Skeletal muscle cell (primary cell): ENCODE measurements around the gene DCTN3.

Experiments used
- DNase-seq: peaks from one replicate; pipeline ENCODE4 v3.0.0-alpha.2; 2010; ENCODE audit warnings: low read depth
- H3K4me3 ChIP-seq: 2 replicates; pipeline ENCODE4 v1.5.1; 2011; ENCODE audit warnings: low read depth, mild to moderate bottlenecking, control low read depth, low read length, moderate library complexity

Gene DCTN3

GRCh38 chr9:34620061-34620994, at the start of gene DCTN3:
Gene DCTN3, minus strand, starts transcription at chr9:34620495. Its CDS starts 31 bp downstream, at chr9:34620464.
- peak within 1 kb of the TSS; percentile 85 for H3K4me3 ChIP-seq
- peak; percentile 78 for DNase-seq

- H3K4me3 ChIP-seq: peak overlapping the region; percentile 92
- DNase-seq: peak; percentile 78
These were observed 45.3 kb upstream of the DCTN3 start for GRCh38 chr9:34665381-34666250.

- DNase-seq: no peak
- peak overlapping the region; percentile 92 for H3K4me3 ChIP-seq
These were observed 44.7 kb upstream of the DCTN3 start for GRCh38 chr9:34665067-34665380.

- DNase-seq: peak; percentile 28
- H3K4me3 ChIP-seq: peak overlapping the region; percentile 92
These were observed 44.2 kb upstream of the DCTN3 start for GRCh38 chr9:34664281-34665066.

GRCh38 chr9:34663303-34663605, 43.0 kb upstream of the DCTN3 start:
- H3K4me3 ChIP-seq: no peak overlapping the region

GRCh38 chr9:34662526-34663302, 42.4 kb upstream of the DCTN3 start, which contains the start of gene CCL27:
Gene CCL27, minus strand, starts transcription at chr9:34662657. Its CDS starts 24 bp downstream, at chr9:34662633.
- no peak for DNase-seq
- no peak within 1 kb of the TSS for H3K4me3 ChIP-seq

More at GRCh38 chr9:34663303-34663605, 43.0 kb upstream of the DCTN3 start:
- DNase-seq: no peak

GRCh38 chr9:34659592-34660253, 39.4 kb upstream of the DCTN3 start:
- H3K4me3 ChIP-seq: no peak overlapping the region
- no peak for DNase-seq

- no peak for DNase-seq
- H3K4me3 ChIP-seq: no peak overlapping the region
These were observed 38.2 kb upstream of the DCTN3 start for GRCh38 chr9:34658461-34658860.

GRCh38 chr9:34656992-34657391, 36.7 kb upstream of the DCTN3 start:
- DNase-seq: no peak
- H3K4me3 ChIP-seq: no peak overlapping the region

GRCh38 chr9:34655394-34655793, 35.1 kb upstream of the DCTN3 start:
- no peak for DNase-seq
- H3K4me3 ChIP-seq: no peak overlapping the region

- H3K4me3 ChIP-seq: no peak overlapping the region
- peak; percentile 32 for DNase-seq
These were observed 34.2 kb upstream of the DCTN3 start for GRCh38 chr9:34654323-34655051.

- peak; percentile 22 for DNase-seq
- no peak overlapping the region for H3K4me3 ChIP-seq
These were observed 33.1 kb upstream of the DCTN3 start for GRCh38 chr9:34653151-34654072.

GRCh38 chr9:34652602-34653000, 32.3 kb upstream of the DCTN3 start:
- H3K4me3 ChIP-seq: peak overlapping the region; percentile 45
- DNase-seq: no peak

GRCh38 chr9:34651876-34652601, 31.7 kb upstream of the DCTN3 start, which contains the start of gene IL11RA:
Gene IL11RA, plus strand, starts transcription at chr9:34652185. Its CDS starts 3,033 bp downstream, at chr9:34655218.
- H3K4me3 ChIP-seq: peak within 1 kb of the TSS; percentile 45
- peak; percentile 41 for DNase-seq

- peak overlapping the region; percentile 45 for H3K4me3 ChIP-seq
These were observed 31.0 kb upstream of the DCTN3 start for GRCh38 chr9:34651321-34651720.

GRCh38 chr9:34650816-34651215, 30.5 kb upstream of the DCTN3 start:
- no peak overlapping the region for H3K4me3 ChIP-seq
- DNase-seq: no peak

More at GRCh38 chr9:34651321-34651720, 31.0 kb upstream of the DCTN3 start:
- DNase-seq: peak; percentile 19
